DMS 273 (cell line): ENCODE data around the gene SBK3.
"Not testable (repeated sequence)": the region's sequence is repeated elsewhere in the genome, so short reads cannot be mapped to it uniquely, and the experiment has no call there.

Source experiments
- DNase-seq: peaks from one replicate; lab custom pipeline; 2025; ENCODE audit not compliant: unreplicated experiment; lab: John Stamatoyannopoulos, UW

Gene SBK3

DNA sequence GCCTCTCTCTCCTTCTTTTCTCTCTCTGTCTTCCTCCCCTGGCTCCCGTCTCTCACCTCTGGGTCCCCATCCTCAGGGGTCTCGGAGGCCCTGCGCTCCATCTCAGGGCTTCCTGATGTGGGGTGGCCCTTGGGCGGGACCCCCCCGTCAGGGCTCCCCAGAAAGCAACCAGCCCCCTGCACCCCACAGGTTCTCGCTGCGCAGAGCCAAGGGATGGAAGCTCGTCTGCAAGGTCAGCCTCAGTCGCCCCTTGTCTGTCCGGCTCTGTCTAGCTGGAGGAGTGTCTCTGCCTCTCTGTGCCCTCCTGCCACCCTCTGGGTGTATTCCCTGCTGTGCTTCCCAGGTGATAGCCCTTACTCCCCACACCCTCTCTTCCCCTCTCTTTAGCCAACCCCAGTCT, at the start of gene SBK3:
TSS of gene SBK3 (minus strand) at position 101 of the 400 bp plus-strand sequence. CDS start at position 101, 0 bp downstream.
- DNase-seq = no peak

DNA sequence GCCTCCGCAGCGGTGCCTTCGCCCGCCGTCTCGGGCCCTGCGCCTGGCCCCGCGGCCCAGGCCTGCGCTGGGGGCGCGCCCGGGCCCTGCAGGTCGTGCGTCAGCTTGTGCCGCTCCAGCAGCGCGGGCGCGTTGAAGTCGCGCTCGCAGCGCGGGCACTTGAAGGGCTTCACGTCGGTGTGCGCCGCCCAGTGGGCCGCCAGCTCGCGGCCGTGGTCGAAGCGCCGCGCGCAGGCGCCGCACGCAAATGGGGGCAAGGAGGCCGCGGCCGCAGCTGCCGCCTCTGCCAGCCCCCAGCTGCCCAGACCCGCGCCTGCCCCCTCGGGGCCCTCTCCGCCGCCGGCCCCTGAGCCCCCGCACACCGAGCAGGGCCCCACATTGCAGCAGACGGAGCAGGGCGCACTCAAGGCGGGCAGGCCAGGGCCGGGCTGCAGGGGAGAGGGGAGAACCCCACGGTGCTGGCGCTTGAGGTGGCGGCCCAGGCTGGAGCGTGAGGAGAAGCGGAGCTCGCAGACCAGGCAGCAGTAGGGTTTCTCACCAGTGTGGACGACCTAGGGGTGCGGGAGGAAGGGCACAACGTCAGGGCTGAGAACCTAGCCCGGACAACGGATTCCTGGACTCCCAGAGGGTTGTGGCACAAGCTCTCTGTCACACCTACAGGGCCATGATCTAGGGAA, 47.9 kb upstream of the SBK3 start:
- DNase-seq = no peak

DNA sequence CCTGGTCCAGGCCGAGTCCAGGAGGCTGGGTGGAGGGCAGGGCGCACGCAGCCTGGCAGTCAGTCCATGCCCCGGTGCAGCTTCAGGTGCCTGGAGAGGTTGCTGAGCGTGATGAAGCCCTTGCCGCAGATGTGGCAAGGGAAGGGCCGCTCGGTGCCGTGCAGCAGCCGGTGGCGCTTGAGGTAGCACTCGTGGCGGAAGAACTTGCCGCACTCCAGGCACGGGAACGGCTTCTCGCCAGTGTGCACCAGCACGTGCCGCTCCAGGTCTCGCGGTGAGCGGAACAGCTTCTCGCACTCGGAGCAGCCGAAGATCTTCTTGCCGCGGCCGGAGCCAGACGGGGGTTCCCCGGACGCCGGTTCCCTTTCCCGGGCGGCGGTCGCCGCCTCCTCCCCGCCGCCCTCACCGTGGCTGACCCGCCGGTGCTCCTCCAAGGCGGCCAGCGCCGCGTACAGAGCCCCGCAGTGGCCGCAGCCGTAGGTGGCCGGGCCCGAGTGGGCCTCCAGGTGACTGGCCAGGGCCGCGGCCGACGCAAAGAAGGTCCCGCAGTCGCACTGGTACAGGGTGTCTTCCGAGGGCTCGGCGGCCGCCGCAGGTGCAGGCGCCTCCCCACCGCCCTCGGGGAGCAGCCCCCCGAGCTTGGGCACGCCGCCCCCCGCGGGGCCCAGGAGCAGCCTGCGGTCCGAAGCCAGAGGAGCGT, 47.2 kb upstream of the SBK3 start:
- no peak for DNase-seq

DNA sequence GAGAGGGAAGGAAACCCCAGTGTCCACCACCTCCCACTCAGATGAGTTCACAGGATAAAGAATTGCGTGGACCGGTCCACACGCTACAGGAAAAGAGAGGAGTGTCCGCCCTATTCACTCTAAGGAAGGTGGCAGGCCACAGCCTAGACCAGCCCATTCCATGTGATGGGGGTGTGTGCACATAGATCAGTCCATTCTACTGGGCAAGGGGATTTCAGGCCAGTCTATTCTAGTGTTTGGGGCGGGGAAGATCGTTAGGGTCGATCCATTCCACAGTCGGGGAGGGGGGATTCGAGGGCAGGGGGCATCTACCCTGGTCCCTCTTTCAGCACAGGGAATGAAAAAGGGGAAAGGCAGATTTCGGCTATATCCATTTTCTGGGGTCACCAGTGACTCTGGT, 46.2 kb upstream of the SBK3 start:
- DNase-seq = peak; percentile 43

- peak; percentile 60 for DNase-seq
These were observed 45.3 kb upstream of the SBK3 start for GRCh38 chr19:55590617-55591016.

DNA sequence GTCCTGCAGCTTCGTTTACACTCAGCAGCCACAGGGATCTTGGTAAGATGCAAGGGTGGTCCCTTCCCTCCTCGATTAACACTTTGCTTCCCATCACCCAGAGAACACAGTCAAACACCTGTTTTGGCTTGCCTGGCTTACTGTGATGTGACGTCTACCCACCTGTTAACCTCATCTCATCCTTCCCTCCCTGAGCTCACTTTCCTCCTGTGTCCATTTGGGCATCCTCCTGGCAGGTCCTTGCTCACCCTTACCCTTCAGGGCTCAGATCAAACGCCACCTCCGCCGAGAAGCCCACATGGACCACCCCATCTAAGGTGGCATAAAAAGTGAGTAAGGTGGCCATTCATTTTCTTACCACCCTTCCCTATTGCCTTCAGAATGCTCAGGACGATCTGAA, 44.8 kb upstream of the SBK3 start:
- no peak for DNase-seq

GRCh38 chr19:55588738-55589137, 43.4 kb upstream of the SBK3 start:
- no peak for DNase-seq

GRCh38 chr19:55586976-55587668, 41.8 kb upstream of the SBK3 start:
- DNase-seq = peak; percentile 98

GRCh38 chr19:55585658-55586339, 40.5 kb upstream of the SBK3 start:
- DNase-seq = peak; percentile 85

- DNase-seq = no peak
These were observed 39.5 kb upstream of the SBK3 start for GRCh38 chr19:55584871-55585270.

GRCh38 chr19:55583897-55584296, 38.6 kb upstream of the SBK3 start:
- not testable (repeated sequence) for DNase-seq

DNA sequence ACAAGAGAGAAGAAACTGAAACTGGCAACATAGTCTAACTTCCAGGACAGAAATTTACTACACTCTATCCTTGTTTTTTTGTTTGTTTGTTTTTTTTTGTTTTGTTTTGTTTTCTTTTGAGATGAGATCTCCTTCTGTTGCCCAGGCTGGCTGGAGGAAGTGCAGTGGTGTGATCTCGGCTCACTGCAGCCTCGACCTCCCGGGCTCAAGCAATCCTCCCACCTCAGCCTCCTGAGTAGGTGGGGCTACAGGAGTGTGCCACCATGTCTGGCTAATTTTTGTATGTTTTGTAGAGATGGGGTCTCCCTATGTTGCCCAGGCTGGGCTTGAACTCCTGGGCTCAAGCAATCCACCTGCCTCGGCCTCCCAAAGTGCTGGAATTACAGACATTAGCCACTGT, 36.9 kb upstream of the SBK3 start:
- not testable (repeated sequence) for DNase-seq

GRCh38 chr19:55581823-55582223, 36.5 kb upstream of the SBK3 start:
- no peak for DNase-seq

DNA sequence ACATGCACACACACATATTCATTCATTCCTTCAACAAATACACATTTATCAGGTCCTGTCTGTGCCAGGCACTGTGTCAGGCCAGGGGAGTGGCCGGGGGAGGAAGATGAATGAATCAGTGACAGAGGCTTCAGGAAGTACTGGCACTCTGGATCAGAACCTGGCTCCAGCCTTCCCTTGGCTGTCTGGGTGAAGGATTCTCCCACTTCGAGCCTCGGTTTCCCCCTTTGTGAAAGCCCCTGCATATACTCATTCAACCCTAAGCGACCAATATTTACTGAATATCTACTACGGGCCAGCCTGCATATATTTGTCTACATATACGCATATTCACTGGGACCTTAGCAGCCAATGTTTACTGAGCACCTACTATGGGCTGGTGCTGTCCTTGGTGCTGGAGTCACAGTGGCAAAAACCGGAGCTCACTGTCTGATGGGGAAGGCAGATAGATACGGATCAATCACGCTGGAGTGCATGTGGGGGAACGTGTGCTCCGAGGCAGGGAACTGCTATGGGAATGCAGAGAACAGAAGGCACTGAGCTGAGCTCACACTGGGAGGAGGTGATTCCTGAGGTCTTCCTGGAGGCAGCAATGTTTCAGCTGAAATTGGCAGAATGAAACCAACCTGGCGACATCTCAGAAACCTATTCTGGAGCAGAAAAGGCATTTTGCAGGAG, 35.9 kb upstream of the SBK3 start:
- DNase-seq = peak; percentile 32

- DNase-seq = peak; percentile 96
These were observed 35.3 kb upstream of the SBK3 start, which contains the start of gene ZNF579 for GRCh38 chr19:55580628-55581144. ZNF579 (minus strand) TSS chr19:55580848; CDS start chr19:55579639, 1,209 bp downstream.

DNA sequence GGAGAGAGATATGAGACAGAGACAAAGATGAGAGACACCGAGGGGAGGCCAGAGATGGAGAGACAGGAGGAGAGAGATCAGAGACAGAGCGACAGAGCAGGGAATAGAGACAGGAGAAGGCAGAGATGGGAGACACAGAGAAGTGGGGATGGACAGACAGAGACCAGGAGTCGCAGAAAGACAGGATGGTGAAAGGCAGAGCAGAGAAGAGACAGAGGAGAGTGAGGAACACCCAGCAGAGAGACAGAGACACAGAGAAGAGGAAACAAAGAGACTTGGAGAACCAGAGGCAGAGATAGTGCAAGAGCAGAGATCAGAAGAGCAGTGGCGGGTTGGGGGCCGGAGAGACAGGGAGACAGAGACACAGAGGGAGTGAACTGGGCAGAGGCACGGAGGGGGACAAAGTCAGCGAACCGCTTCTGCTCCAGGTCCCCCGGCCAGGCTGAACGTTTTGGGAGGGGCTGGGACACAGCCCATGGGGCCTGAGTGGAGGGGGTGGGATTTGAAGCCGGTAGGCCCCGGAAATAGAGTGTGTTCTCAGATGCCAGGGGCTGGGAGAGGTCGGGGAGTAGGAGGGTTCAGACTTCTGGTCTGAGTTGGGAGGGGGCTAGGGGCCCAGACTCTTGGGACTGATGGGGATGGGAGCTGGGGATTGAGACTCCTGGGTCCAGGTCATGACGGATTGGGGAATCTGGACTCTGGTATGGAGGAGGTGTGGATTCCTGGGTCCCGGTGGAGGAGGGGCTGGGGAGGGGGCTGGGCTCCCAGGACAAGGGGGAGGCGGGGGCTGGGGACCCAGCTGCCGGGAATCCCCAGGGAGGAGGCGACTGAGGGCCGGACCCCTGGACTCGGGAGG, 34.7 kb upstream of the SBK3 start:
- DNase-seq = peak; percentile 62

DNA sequence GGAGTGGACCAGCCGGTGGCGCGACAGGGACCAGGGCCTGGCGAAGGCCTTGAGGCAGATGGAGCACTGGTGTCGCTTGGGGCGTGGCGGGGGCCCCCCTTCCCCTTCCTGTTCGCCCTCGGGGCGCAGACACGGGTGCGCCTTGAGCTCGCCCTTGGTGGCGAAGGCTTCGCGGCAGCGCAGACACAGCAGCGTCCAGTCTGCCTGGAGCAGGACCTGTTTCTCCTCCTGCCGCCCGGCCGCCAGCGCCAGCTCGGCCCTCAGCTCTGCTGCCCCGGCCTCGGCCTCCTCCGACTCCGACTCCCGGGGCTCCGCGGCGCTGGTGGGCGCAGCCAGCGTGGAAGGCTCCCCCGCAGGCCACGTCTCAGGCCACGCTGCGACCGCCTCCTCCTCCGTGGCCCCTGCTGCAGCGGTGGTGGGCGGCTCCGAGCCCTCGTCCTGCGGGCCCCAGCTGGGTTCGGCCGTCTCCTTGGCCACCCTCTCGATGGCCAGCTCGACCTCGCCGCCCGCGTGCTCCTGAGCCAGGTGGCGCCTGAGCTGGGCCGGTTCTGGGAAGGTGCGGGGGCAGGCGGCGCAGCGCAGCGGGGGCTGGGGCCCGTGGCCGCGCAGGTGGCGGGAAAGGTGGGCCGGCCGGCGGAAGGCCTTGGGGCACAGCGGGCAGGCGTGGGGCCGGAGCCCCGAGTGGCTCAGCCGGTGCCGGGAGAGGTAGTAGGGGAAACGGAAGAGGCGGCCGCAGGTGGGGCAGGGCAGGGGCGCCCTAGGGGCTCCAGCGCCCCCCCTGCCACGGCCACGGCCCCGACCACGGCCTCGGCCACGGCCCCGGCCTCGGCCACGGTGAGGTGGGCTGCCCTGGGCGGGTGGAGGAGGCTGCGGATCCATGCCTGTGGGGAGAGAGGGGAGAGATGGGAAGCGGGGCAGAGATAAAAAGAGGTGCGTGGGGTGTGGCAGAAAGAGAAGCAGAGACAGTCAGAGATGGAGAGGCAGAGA, 33.7 kb upstream of the SBK3 start:
- no peak for DNase-seq

DNA sequence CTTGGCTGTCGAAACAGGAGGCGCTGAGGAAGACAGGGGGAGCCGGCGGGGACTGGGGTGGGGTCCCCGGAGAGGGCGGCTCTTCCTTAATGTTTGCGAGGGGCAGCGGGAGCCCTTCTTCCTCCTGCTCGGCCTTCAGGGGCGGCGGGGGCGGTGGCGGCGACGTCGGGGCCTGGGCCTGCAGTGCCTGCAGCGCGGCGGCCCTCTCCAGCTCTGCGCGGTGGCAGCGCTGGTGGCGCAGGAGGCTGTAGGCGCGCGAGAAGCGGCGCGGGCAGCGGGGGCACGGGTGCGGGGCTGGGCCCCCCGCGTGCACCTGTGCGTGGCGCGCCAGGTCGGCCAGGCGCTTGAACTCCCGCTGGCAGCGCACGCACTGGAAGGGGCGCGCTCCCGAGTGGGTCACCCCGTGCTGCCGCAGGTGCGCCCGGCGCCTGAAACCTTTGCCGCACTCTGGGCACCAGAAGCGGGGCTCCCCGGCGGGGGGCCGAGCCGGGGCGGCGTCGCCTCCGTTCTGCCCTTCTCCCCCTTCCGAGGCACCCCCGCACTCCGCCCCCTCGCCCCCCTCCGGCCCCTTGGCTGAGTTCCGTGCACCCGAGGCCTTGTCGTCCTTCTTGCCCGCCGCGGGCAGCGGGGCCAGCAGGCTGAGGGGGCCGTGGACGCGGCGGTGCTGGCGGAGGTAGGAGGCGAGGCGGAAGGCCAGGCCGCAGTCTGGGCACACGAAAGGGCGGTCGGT, 32.9 kb upstream of the SBK3 start:
- no peak for DNase-seq
